IMR-90 (cell line): ENCODE data around the gene GTF2H1. TPM values are rescaled to one million over a fixed set of nuclear protein-coding genes. Genes with fewer than 3 reads are reported as not detected.
A peak's percentile ranks its signal among the peaks of the same experiment; 100 is the strongest.

Experiments
- ATAC-seq: fragments of 200-7000 bp; cut with Tn5 transposase; 2 replicates; pipeline ENCODE4 v1.9.1; 2020; ENCODE audit warnings: low read depth, mild to moderate bottlenecking, moderate library complexity
- BruUV-seq: library from RNA; stranded (reverse); fragments of 400-500 nt; replicated peaks from 2 replicates; lab custom pipeline; 2021; lab: Mats Ljungman, UMichigan
- CTCF ChIA-PET: fragments of 300-600 bp; formaldehyde crosslinking; extraction: SDS; loops from one replicate; lab custom pipeline; 2021; ENCODE audit warnings: antibody characterized with exemption; lab: Yijun Ruan, JAX
- POLR2A ChIA-PET: fragments of 300-600 bp; sonication (Branson Sonifier 250); formaldehyde crosslinking; loops from one replicate; lab custom pipeline; 2022; ENCODE audit warnings: antibody characterized with exemption; ENCODE audit not compliant: unreplicated experiment; lab: Charles Lee
- DNase-seq: peaks from one replicate; pipeline ENCODE4 v3.0.0; 2013
- H2AFZ ChIP-seq: replicated peaks from 2 replicates; pipeline ENCODE3; 2013; ENCODE audit warnings: low read length, mild to moderate bottlenecking; ENCODE audit not compliant: poor library complexity
- H2AK5ac ChIP-seq: 2 replicates; pipeline ENCODE4 v1.6.1; 2013; ENCODE audit warnings: low read depth, low read length, inconsistent platforms
- H2AK9ac ChIP-seq: replicated peaks from 2 replicates; pipeline ENCODE3; 2013; ENCODE audit warnings: mild to moderate bottlenecking, low read depth, low read length, moderate library complexity; ENCODE audit not compliant: poor library complexity
- H2BK120ac ChIP-seq: 2 replicates; pipeline ENCODE4 v1.6.1; 2013; ENCODE audit warnings: low read depth, low read length, inconsistent platforms
- H2BK15ac ChIP-seq: 3 replicates; pipeline ENCODE4 v1.6.1; 2013; ENCODE audit warnings: low read depth, low read length, inconsistent platforms
- H2BK20ac ChIP-seq: 2 replicates; pipeline ENCODE4 v1.6.1; 2013; ENCODE audit warnings: low read depth, mild to moderate bottlenecking, inconsistent platforms, low read length, moderate library complexity
- H2BK5ac ChIP-seq: 2 replicates; pipeline ENCODE4 v1.6.1; 2013; ENCODE audit warnings: mild to moderate bottlenecking, low read depth, low read length, inconsistent platforms; ENCODE audit not compliant: poor library complexity, severe bottlenecking
- H3K14ac ChIP-seq: replicated peaks from 2 replicates; pipeline ENCODE4 v1.6.1; 2013; ENCODE audit warnings: low read depth, low read length, inconsistent platforms
- H3K18ac ChIP-seq: 2 replicates; pipeline ENCODE4 v1.6.1; 2013; ENCODE audit warnings: low read depth, low read length, control low read depth
- H3K23ac ChIP-seq: 2 replicates; pipeline ENCODE4 v1.6.1; 2013; ENCODE audit warnings: low read depth, low read length, inconsistent platforms
- H3K27ac ChIP-seq: 2 replicates; pipeline ENCODE4 v1.5.1; 2013; ENCODE audit warnings: mild to moderate bottlenecking, control low read depth, low read length; ENCODE audit not compliant: insufficient read depth
- H3K27me3 ChIP-seq: 2 replicates; pipeline ENCODE4 v1.6.1; 2013; ENCODE audit warnings: low read length; ENCODE audit not compliant: control insufficient read depth, insufficient read depth
- H3K36me3 ChIP-seq: 2 replicates; pipeline ENCODE4 v1.6.1; 2013; ENCODE audit warnings: low read length, mixed read lengths; ENCODE audit not compliant: control insufficient read depth, insufficient read depth
- H3K4ac ChIP-seq: 2 replicates; pipeline ENCODE4 v1.6.1; 2013; ENCODE audit warnings: low read depth, low read length, inconsistent platforms
- H3K4me1 ChIP-seq: 2 replicates; pipeline ENCODE4 v1.6.1; 2013; ENCODE audit warnings: low read length, mixed read lengths; ENCODE audit not compliant: control insufficient read depth, insufficient read depth
- H3K4me2 ChIP-seq: 2 replicates; pipeline ENCODE4 v1.6.1; 2013; ENCODE audit warnings: low read depth, mild to moderate bottlenecking, control low read depth, low read length, moderate library complexity
- H3K4me3 ChIP-seq: 2 replicates; pipeline ENCODE4 v1.5.1; 2013; ENCODE audit warnings: low read depth, mild to moderate bottlenecking, control low read depth, low read length, moderate library complexity; ENCODE audit not compliant: insufficient read depth
- H3K56ac ChIP-seq: 2 replicates; pipeline ENCODE4 v1.6.1; 2013; ENCODE audit warnings: low read length, inconsistent platforms; ENCODE audit not compliant: insufficient read depth; ENCODE audit errors: extremely low read depth
- H3K79me1 ChIP-seq, 2 experiments: 2 replicates each; pipeline ENCODE4 v1.6.1; 2013; ENCODE audit warnings: low read length in 2 of 2, inconsistent platforms in 1 of 2, low read depth in 1 of 2
- H3K9ac ChIP-seq: 2 replicates; pipeline ENCODE4 v1.6.1; 2013; ENCODE audit warnings: low read depth, low read length, control low read depth
- H3K9me1 ChIP-seq: 2 replicates; pipeline ENCODE4 v1.6.1; 2013; ENCODE audit warnings: low read length, inconsistent platforms; ENCODE audit not compliant: insufficient read depth
- H3K9me3 ChIP-seq: 2 replicates; pipeline ENCODE4 v1.6.1; 2013; ENCODE audit warnings: low read length; ENCODE audit not compliant: control insufficient read depth, insufficient read depth
- H4K20me1 ChIP-seq: 2 replicates; pipeline ENCODE4 v1.6.1; 2013; ENCODE audit warnings: low read length, inconsistent platforms; ENCODE audit not compliant: insufficient read depth
- H4K5ac ChIP-seq: 2 replicates; pipeline ENCODE4 v1.6.1; 2013; ENCODE audit warnings: mild to moderate bottlenecking, low read depth, low read length, control low read depth
- H4K8ac ChIP-seq, 2 experiments: 2 replicates each; pipeline ENCODE4 v1.6.1; 2013; ENCODE audit warnings: low read depth in 2 of 2, low read length in 2 of 2, control low read depth in 1 of 2, inconsistent platforms in 1 of 2
- H4K91ac ChIP-seq: 2 replicates; pipeline ENCODE4 v1.6.1; 2013; ENCODE audit warnings: low read depth, low read length, inconsistent platforms; ENCODE audit not compliant: insufficient read depth
- CEBPB ChIP-seq: IDR thresholded peaks from 2 replicates; pipeline ENCODE4 v1.6.1; 2012; ENCODE audit warnings: low read depth, low read length, improper control_type of control experiment
- CHD1 ChIP-seq: IDR thresholded peaks from 2 replicates; pipeline ENCODE4 v1.6.1; 2012; ENCODE audit warnings: low read depth, low read length, improper control_type of control experiment
- CTCF ChIP-seq: conservative IDR thresholded peaks from 2 replicates; pipeline ENCODE4 v1.5.1; 2012; ENCODE audit warnings: mild to moderate bottlenecking, low read depth, low read length, improper control_type of control experiment
- MAZ ChIP-seq: IDR thresholded peaks from 2 replicates; pipeline ENCODE4 v1.6.1; 2012; ENCODE audit warnings: low read depth, mild to moderate bottlenecking, low read length, improper control_type of control experiment, moderate library complexity, borderline replicate concordance
- MXI1 ChIP-seq: IDR thresholded peaks from 2 replicates; pipeline ENCODE4 v1.6.1; 2012; ENCODE audit warnings: low read depth, mild to moderate bottlenecking, low read length, moderate library complexity, borderline replicate concordance
- POLR2A ChIP-seq: IDR thresholded peaks from 2 replicates; pipeline ENCODE4 v1.6.1; 2012; ENCODE audit warnings: mild to moderate bottlenecking, low read depth, low read length
- RAD21 ChIP-seq: IDR thresholded peaks from 2 replicates; pipeline ENCODE4 v1.6.1; 2012; ENCODE audit warnings: low read length, improper control_type of control experiment
- SMC3 ChIP-seq: fragments of 150-350 bp; IDR thresholded peaks from 2 replicates; pipeline ENCODE4 v1.6.1; 2016; ENCODE audit warnings: low read depth, mild to moderate bottlenecking, antibody characterized with exemption, low read length, moderate library complexity
- USF2 ChIP-seq: fragments of 150-350 bp; IDR thresholded peaks from 2 replicates; pipeline ENCODE4 v1.6.1; 2017; ENCODE audit warnings: mild to moderate bottlenecking, antibody characterized with exemption, low read length, low read depth
- WGBS, 2 experiments: methylation state at CpG; one replicate each; pipeline versions ENCODE4 v1.1.5 to v1.1.7; 2013; ENCODE audit warnings: missing lambda C conversion rate in 2 of 2; ENCODE audit not compliant: insufficient read length in 1 of 2; ENCODE audit errors: extremely low coverage in 2 of 2; 5-methylcytosine and 5-hydroxymethylcytosine counted together
- dilution Hi-C: fragments of 300-500 bp; cut with HindIII; formaldehyde crosslinking; loops from one replicate; pipeline ENCODE4 v1.14.3; 2018; ENCODE audit warnings: low sequenced_read_pairs; ENCODE audit not compliant: unreplicated experiment
- in situ Hi-C: fragments of 300-500 bp; cut with MboI; formaldehyde crosslinking; loops from 3 replicates; pipeline ENCODE4 v1.14.3; 2019; ENCODE audit warnings: low sequenced_read_pairs, inconsistent platforms, mixed read lengths
- intact Hi-C: fragments of 100-400 bp; cut with micrococcal nuclease; formaldehyde crosslinking; loops from 2 replicates; pipeline ENCODE4 v1.10.0; 2022
- polyA plus RNA-seq, 3 experiments: library from polyadenylated mRNA; depleted of rRNA; stranded (reverse); fragments of >200 nt; gene quantifications; 2 replicates each; pipeline ENCODE4 v1.2.3, GENCODE V29; 2012; ENCODE audit warnings: low replicate concordance in 1 of 3
- total RNA-seq: library from RNA; depleted of rRNA; stranded (reverse); fragments of >200 nt; gene quantifications from 2 replicates; pipeline ENCODE4 v1.2.3, GENCODE V29; 2012

Gene GTF2H1
- total and polyA plus RNA-seq, 2 of the 4 experiments (the other 2 are of a cell fraction): 25.0 to 67.0 TPM

GRCh38 chr11:18395735-18396504, 73.6 kb downstream of the GTF2H1 start:
- Histone ChIP-seq H4K20me1 (peaks cover 61% of the 10 kb centered on the region), H2AFZ (peak overlapping the region; percentile 83), H3K56ac (peak overlapping the region; percentile 95), H2BK20ac (no peak overlapping the region), H3K36me3 (peaks cover 33% of the 10 kb centered on the region), H3K4me1 (peaks cover 6% of the 10 kb centered on the region), H4K8ac (peak overlapping the region; percentile 80 to 91; a peak in 2 of 4 replicates), H2AK5ac (peak overlapping the region; percentile 82), H4K91ac (peak overlapping the region; percentile 96), H2BK5ac (peak overlapping the region; percentile 95), H3K18ac (peak overlapping the region; percentile 73; the same call in 1 of the 2 replicates), H3K9me3 (no peaks in the 10 kb centered on the region), H3K27ac (peak overlapping the region; percentile 95), H3K9ac (peak overlapping the region; percentile 100), H4K5ac (peak overlapping the region; percentile 80; the same call in 1 of the 2 replicates), H2BK120ac (peak overlapping the region; percentile 32; the same call in 1 of the 2 replicates), H3K9me1 (no peaks in the 10 kb centered on the region; the same call in 1 of the 2 replicates), H3K4me2 (peak overlapping the region; percentile 77), H3K23ac (peak overlapping the region; percentile 98), H3K27me3 (no peaks in the 10 kb centered on the region), H2BK15ac (no peak overlapping the region), H3K4me3 (peak overlapping the region; percentile 91), H3K4ac (peak overlapping the region; percentile 80), H3K14ac (peak overlapping the region; percentile 99), H2AK9ac (peak overlapping the region; percentile 99), H3K79me1 (peaks cover 10 to 41% of the 10 kb centered on the region in 2 experiments)
- intact Hi-C loops: loop anchor here (2.0 to 10.0 kb wide), 4 partner anchors 49 to 239 kb away; partner anchors contain the start of genes GTF2H1, HPS5 and SPTY2D1
- ATAC-seq (peak; percentile 86), DNase-seq (peak; percentile 99)
- in situ Hi-C loops: no loop called here
- CTCF ChIA-PET: interaction anchor here (0.6 to 1.6 kb wide), 3 partner anchors 12 to 152 kb away, joined by 3 to 4 read pairs (median 3); no protein-coding TSS in a partner anchor
- dilution Hi-C loops: no loop called here
- TF ChIP-seq MXI1: peak; percentile 26; the same call in 1 of the 2 replicates
- TF ChIP-seq CHD1: no peak
- TF ChIP-seq CEBPB: peak; percentile 69
- TF ChIP-seq CTCF: no peak
- TF ChIP-seq MAZ: peak; percentile 74; the same call in 1 of the 2 replicates
- no peak for TF ChIP-seq USF2
- peak; percentile 72 for TF ChIP-seq POLR2A
- TF ChIP-seq RAD21: peak; percentile 10; the same call in 1 of the 2 replicates
- TF ChIP-seq SMC3: peak; percentile 16; the same call in 1 of the 2 replicates
- 1% methylated on average over 35 of the region's 46 CpGs; no CpG with 5 or more reads in 1 of the 2 experiments for WGBS, 2 experiments
- no TSS peak for BruUV-seq
- POLR2A ChIA-PET: interaction anchor here (0.6 to 2.6 kb wide), 3 partner anchors 11 to 238 kb away, joined by 4 to 28 read pairs (median 4); no protein-coding TSS in a partner anchor
